GM18907 (cell line): ENCODE measurements around the gene ARID1A.

Experiments
- ATAC-seq: cut with Tn5 transposase; IDR thresholded peaks from one replicate; pipeline ENCODE4 v1.9.1; 2021; ENCODE audit warnings: mild to moderate bottlenecking, moderate library complexity; ENCODE audit not compliant: unreplicated experiment

ARID1A gene

DNA sequence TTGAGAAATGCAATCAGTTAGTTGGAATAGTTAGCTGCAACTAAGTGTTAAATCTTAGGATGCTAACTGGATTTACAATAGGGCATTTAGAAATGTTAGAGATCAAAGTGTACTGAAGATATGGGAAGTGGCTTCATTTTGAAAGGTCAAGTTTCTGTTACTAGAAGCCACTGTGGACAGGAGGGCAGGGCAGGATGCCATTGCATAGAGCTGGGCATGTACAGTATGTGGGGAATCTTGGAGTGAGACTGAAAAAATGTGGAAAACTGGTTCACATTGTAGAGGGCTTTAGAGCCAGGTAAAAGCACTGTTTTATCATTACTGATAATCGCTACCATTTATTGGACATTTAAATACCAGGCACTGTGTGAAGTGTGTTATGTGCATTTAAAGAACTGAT is 31.0 kb downstream of the ARID1A start:
- ATAC-seq = no peak

DNA sequence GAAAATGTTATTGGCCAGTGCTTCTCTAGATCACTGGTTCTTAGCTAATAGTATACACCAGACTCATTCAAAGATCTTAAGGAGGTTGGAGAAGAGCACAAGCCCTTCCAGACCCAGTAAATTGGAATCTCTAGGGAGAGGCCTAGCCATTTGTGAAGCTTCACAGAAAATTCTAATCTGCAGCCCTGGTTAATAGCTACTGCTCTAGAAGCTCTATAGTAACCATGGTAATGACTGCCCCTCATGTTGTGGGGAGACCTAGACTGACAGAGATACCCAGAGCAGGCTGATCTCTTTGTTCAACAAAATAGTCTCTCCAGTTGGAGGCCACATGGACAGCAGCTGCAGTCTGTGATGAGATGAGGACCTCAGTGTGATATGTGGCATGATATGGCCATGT is 31.7 kb downstream of the ARID1A start:
- no peak for ATAC-seq

DNA sequence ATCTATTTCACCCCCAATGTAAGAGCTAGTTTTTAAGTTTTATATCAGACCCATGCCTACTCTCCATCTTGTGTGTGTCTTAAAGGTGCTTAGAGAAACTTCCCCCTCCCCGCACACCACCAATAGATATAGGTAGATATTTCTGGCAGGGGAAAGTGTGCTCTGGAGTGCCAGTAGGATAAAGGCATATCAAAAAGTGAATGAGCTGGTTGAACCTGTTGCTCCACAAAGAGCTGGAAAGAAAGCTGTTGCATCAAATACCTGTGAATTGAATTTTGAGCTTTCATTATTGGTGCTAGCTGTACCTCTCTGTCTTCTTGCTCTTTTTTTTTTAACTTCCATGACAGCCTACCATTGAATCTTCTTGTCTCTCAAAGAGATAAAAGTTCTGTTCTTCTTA is 32.8 kb downstream of the ARID1A start:
- no peak for ATAC-seq

DNA sequence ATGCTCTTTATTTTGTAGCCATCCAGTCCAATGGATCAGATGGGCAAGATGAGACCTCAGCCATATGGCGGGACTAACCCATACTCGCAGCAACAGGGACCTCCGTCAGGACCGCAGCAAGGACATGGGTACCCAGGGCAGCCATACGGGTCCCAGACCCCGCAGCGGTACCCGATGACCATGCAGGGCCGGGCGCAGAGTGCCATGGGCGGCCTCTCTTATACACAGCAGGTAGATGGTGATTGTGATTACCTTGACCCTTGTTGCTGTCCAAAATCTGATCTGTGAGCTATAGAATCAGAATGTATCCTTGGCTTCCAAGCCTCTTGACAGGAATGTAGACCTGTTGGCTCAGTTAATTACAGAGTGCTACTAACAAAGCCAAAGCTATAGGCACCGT is 33.8 kb downstream of the ARID1A start:
- ATAC-seq = no peak

DNA sequence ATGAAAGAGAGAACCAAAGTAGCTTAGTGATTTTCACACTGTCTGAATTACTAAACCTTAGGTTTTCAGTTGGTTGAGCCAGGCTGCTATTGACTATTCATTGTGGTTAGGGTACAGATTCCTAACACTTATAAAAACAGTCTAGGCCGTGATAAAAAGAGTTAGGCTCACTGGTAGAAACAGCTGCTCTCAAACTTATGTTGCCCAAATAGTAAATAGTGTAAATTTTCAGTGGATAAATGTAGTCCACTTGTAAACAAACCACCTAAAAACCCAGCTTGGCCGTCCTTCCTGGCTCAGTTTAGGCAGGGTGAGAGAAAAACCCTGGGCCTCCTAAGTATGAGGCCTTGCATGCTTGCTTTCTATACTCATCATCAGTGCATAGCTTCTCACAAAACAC is 34.9 kb downstream of the ARID1A start:
- no peak for ATAC-seq

DNA sequence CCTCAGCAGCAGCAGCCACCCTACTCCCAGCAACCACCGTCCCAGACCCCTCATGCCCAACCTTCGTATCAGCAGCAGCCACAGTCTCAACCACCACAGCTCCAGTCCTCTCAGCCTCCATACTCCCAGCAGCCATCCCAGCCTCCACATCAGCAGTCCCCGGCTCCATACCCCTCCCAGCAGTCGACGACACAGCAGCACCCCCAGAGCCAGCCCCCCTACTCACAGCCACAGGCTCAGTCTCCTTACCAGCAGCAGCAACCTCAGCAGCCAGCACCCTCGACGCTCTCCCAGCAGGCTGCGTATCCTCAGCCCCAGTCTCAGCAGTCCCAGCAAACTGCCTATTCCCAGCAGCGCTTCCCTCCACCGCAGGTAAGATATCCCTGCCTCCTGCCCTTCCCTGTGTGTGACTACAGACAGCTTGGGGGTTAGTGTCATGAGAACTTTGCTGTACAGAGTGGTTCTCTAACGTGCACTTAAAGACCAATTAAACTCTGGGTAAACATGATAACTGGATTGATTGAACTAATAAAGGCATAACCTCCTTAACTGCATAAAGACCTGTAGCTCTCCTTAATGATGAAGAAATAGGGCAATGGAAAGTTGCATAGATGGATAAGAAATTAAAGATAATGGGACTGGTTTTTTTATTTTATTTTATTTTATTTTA is 35.6 kb downstream of the ARID1A start:
- no peak for ATAC-seq

DNA sequence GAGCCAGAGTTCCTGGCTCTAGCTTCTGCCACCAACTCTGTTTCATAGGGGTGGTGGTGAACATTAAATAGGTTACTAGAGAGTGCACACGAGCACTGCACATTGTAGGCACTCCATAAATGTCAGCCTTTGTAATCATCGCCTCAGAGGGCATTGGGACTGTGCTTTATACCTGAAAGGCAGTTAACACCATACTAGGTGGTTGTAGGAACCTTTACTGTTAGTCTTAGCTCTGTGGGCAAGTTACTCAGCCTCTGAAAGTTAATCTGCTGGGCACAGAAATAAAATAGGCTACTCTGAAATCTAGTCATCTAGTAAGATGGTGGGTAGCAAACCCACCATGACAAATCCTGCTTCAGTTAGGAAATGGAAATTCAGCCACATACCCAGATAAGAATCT is 37.6 kb downstream of the ARID1A start:
- ATAC-seq = no peak

DNA sequence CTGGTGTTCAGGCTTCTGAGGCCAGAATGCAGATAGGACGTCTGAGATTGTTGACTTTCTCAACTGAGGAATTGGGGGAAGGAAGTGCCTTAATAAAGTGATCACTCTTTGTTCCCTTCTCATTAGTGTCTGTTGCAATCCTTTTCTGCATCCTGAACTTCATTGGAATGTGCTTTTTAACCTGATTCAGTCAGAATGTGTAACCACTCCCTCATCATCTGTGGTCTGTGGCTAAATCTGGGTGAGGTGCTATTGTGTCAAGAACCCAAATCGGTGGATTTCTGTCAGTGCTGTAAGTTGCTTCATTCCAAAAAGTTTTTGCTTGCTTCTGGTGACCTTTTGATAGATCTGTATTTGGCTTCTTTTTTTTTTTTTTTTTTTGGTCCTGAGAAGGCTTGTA is 38.2 kb downstream of the ARID1A start:
- no peak for ATAC-seq

DNA sequence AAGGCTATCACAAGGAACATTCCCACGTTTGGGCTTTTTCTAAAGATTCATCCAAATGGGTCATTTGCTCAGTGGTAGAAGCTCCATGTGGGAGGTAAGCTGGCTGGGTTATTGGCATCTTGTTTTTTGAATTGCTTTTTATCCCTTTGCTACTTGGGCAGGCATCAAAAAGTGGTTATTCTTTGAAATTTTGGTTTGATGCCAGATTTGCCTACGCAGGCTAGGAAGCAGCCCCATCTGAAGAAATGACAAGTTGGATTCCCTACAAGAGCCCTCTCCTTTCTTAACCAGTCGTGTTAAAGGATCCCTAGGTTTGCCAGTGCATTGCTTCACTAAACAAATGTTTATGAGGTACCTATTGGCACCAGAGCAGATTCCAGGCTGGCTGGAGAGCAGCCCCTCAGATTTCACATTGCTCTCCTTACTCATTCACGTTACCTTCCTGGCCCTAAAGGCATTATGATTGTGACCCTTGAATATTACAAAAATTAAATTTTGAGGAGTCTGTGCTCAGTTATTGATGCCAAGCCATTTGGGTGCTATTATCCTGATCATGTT is 38.8 kb downstream of the ARID1A start:
- ATAC-seq = no peak

DNA sequence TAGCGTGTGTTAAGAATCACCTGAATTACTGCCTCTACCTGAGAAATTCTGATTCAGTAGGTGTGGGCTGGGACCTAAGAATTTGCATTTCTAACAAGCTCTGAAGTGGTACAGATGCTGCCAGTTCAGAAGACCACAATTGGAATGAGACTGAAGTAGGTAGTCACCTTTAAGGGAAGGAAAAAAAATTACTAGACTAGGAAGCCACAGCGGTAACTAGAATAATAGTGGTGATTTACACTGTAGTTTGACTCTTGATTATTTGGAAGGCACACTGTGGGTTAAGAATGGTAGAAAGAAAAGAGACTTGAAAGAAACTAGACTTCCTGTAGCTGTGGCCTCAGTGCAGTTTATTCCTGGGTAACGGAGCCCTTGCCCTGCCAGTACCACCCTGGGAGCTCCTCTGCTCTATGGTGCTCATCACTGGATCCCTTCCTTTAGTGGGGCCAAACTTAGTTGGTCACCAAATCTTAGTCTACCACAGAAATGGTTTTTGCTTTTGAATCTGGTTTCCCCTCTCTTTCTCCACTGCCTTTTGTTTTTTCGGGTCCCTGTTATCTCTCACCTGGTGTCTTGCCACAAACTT is 43.6 kb downstream of the ARID1A start:
- ATAC-seq = no peak

DNA sequence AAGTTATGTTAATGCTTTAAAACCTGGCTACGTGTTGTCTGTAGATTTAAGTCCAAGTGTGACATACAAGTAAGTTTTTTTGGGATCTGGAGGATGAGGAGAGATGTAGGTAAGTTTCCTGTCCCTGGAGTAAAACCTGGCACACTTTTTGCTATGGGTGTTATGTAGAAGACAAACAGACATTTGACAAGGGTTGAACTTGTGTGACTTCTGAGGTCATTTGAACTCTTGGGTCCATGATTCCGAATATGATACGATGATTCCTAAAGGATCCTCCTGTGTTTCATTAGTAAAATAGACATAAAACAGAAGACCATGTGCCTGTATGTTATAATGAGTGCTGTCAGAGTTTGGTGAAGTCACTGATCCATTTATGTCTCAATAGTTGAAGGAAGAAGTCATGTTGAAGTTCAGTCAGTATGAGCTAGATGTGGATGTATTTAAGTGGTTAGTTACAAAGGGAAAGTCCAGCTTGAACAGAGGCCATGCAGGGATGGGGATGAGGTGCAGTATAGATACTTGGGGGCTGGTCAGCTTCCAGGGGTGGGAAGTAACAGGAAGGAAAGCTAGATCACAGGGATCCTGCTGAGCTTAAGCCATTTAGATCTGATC is 44.3 kb downstream of the ARID1A start:
- no peak for ATAC-seq

DNA sequence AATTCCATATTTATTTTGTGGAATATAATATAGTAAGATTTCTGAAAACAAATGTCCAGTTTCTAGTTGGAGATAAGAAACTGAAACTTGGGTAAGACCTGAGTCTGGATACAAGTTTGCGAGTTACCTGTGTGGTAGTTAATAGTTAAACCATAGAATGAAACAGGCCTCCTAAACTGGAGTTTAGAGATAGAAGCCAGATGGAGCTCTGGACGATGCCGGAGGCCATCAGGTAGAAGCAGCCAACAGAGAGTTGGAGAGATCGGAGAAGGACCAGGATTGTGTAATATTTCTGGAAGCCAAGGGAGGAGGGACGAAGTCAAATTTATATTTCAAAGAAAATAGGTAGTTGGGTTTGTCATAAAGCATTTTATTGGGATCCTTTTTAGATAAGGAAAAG is 45.1 kb downstream of the ARID1A start:
- no peak for ATAC-seq

DNA sequence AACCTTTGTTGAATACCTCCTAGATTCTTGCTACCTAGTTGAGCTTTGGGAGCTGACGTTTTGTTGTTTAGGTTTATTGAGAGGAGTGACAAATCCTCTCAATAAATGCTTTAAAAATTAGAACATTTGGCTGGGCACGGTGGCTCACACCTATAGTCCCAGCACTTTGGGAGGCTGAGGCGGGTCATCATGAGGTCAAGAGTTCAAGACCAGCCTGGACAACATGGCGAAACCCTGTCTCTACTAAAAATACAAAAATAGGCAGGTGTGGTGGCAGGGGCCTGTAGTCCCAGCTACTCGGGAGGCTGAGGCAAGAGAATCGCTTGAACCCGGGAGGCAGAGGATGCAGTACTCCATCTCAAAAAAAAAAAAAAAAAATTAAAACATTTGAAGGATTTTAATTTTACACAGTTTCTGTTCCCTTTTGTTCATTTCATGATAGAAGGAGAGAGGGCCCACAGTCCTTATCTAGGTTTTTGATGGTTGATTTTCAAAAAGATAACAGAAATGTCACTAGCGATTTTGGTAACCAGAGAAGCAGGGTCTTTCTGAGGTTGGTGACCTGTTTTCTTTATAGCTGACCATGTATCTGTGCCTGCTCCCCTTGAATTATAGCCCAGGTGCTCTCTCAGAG is 47.7 kb downstream of the ARID1A start:
- ATAC-seq = no peak

DNA sequence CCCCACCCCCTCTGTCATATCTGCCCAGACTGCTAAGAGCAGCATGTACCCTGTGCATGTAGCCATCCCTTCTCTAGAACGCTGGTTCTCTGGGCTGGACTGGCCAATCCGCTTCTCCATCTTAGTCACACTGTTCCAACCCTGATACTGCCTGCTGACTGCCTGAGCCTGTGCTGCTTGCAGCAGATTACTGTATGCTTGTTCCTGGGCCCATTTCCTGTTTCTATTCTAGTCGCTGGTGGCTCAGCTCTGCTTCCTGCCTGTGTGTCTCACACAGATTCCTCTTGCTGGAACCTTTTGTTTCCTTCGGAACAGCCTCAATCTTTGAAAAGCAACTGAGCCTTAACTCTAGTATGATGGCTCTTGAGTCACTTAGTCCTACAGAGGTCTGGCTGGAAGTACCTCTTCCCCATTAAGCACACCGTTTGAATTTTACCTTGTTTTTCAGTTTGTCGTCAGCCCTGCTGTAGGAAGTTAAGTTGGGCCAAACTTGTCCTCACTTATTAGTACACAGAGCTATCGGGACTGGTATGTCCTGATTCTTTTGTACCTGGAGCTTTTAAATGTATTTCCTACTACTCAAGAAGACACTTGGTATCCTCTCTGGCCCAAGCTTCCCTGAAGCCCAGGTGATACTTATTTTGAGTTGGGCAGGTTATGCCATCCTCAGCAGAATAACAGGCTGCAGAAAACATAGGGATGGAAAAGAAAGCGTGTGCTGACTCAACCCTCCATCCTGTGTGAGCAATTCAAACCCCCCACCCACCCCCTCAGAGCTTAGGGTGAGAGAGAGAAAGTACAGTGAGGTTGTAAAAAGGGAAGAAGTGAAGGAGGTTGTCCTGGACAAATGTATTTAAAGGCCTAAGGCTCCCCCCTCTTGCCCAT is 48.5 kb downstream of the ARID1A start:
- ATAC-seq = peak; percentile 94

DNA sequence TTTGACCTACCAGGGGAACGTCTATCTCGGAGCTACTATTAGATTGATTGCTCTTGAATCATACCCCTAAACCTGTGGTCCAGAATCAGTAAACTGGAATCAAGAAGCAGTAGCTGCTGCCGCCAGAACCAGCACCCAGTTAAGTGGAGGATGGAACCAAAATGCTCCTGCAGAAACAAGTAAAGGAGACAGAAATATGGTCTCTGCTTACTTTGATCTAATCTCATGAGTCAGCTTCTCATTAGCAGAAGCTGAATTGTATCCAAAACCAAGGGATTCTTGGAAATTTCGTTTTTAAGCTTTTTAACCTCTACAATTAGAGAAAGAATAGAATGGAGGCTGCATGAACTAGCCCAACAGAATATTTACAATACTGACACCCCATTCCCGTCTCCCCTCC is 49.4 kb downstream of the ARID1A start:
- ATAC-seq = no peak

DNA sequence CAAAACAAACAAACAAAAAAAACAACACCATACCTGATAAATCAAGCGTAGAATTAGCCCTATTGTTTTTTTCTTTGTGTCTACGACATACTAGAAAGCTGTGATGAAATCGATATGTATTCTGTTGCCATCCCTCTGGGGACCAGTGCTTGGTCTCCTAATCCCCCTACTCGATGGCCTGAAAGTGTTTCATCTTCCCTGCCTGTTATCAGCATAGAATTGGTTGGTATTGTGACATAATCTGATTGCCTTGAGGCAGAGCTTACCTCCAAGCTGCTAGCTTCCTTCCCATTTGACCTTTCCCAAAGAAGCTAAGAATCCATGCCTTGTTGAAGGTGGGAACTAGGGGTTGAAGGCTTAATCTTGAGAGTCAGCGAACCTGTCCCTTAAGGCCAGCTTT is 51.2 kb downstream of the ARID1A start:
- ATAC-seq = no peak

DNA sequence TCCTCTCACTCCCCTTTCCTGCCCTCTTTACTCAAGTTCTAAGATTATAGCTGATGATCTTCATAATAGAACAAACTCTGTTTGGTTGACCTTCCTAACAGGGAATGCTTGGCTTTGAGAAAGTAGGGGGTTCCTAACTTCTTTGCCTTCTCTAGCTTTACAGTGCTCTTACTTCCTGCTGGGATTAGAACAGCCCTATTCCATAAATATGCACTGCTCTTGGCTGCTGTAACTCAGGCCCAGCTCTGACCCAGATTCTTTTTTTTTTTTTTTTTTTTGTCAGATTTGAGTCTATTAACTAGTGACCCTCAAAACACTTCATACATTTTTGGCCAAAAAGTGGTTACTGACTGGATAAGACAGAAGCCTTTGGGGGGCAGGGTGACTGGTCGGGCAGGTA is 52.5 kb downstream of the ARID1A start:
- no peak for ATAC-seq

DNA sequence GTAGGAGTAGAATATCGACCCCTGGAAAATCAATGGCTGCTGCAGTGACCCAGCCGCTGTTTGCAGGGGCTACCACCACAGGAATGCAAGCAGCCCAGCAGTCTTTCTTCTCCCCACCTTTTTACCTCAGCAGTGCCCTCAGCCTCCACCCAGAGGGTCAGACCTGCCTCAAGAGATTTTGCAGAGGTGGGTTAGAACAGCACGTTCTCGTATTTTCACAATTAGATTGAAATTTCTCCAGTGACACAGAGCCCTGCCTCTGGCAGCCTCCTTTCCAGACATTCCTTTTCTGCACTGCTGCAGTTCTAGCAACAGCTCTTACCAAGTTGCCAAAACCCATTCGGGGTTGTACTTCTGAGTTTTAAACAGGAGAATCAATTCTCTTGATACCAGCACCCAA is 53.6 kb downstream of the ARID1A start:
- ATAC-seq = no peak

DNA sequence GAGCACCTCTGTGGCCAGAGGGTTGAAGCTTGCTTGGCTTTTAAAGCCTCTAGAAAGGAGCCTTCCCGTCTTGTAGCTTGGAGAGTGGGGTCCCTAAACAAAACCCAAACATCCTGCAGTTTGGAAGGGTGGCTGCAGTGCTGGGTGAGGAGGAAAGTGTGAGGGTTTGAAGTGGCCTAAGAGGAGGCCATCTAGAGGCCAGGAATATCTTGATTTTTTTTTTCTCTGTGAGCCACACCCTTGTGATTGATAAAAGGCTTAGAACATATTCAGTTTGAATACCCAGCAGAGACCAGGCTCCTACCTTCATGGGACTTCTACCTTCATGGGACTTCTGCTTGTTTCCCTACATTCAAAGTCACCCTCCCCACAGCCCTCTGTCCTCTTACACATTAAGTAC is 54.6 kb downstream of the ARID1A start:
- ATAC-seq = no peak

DNA sequence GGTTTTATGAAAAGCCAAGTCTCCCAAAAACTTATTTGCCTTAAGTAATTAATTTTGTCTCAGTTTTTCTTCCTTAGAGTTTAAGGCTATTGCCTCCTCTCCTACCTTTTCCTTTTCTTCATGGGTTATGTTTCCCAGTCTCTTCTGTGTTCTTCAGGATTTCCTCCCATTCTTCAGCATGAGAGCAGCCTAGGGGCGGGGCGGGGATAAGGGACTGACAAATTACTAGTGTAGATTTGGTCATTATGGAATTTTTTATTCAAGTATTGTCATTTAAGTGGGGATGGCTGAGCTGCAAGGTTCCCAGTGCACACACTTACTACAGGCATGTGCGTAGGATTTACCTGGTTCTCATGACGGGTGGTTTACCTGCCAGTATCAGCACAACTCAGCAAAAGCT is 56.7 kb downstream of the ARID1A start:
- no peak for ATAC-seq
